HepG2 (cell line): ENCODE data around the gene OST4. TPM values are rescaled to one million over a fixed set of nuclear protein-coding genes. Genes with fewer than 3 reads are reported as not detected.

ENCODE experiments used
- CEBPG ChIP-seq: IDR thresholded peaks from 2 replicates; pipeline ENCODE4 v1.6.1; 2016
- DR1 ChIP-seq: sonication (generic); formaldehyde crosslinking; IDR thresholded peaks from 2 replicates; pipeline ENCODE4 v1.8.0; 2021; ENCODE audit warnings: mild to moderate bottlenecking, missing genetic modification reagents, inconsistent platforms
- DZIP1 ChIP-seq: sonication (generic); formaldehyde crosslinking; IDR thresholded peaks from 2 replicates; pipeline ENCODE4 v1.5.0; 2020; ENCODE audit warnings: mild to moderate bottlenecking, missing genetic modification reagents
- E2F5 ChIP-seq: sonication (generic); formaldehyde crosslinking; conservative IDR thresholded peaks from 2 replicates; pipeline ENCODE4 v1.4.0; 2020; ENCODE audit warnings: missing genetic modification reagents
- HBP1 ChIP-seq: IDR thresholded peaks from 2 replicates; pipeline ENCODE4 v1.6.1; 2016; ENCODE audit warnings: low read depth, control low read depth
- MXI1 ChIP-seq: IDR thresholded peaks from 3 replicates; pipeline ENCODE4 v1.6.1; 2012; ENCODE audit warnings: low read depth, low read length, inconsistent platforms, borderline replicate concordance
- MYNN ChIP-seq: sonication (generic); formaldehyde crosslinking; IDR thresholded peaks from 2 replicates; pipeline ENCODE4 v1.4.0; 2020; ENCODE audit warnings: mild to moderate bottlenecking, low read depth, missing genetic modification reagents
- NR2F6 ChIP-seq, 2 experiments: IDR thresholded peaks; 2 replicates each; pipeline ENCODE4 v1.6.1; 2016; ENCODE audit warnings: antibody characterized with exemption in 1 of 2, mild to moderate bottlenecking in 1 of 2
- POGZ ChIP-seq: sonication (generic); formaldehyde crosslinking; IDR thresholded peaks from 2 replicates; pipeline ENCODE4 v1.4.0; 2020; ENCODE audit warnings: mild to moderate bottlenecking, missing genetic modification reagents
- SMC3 ChIP-seq: IDR thresholded peaks from 2 replicates; pipeline ENCODE4 v1.6.1; 2011; ENCODE audit warnings: low read length, improper control_type of control experiment
- SNAPC5 ChIP-seq: sonication (generic); formaldehyde crosslinking; IDR thresholded peaks from 2 replicates; pipeline ENCODE4 v1.8.1; 2023; ENCODE audit warnings: mild to moderate bottlenecking, missing genetic modification reagents, borderline replicate concordance
- SP4 ChIP-seq: sonication (generic); formaldehyde crosslinking; IDR thresholded peaks from 2 replicates; pipeline ENCODE4 v1.8.1; 2023; ENCODE audit warnings: mild to moderate bottlenecking, missing genetic modification reagents
- THAP8 ChIP-seq: sonication (generic); formaldehyde crosslinking; IDR thresholded peaks from 2 replicates; pipeline ENCODE4 v1.5.1; 2020; ENCODE audit warnings: missing genetic modification reagents, mild to moderate bottlenecking, borderline replicate concordance
- TSC22D2 ChIP-seq: sonication (generic); formaldehyde crosslinking; IDR thresholded peaks from 2 replicates; pipeline ENCODE4 v1.5.1; 2020; ENCODE audit warnings: missing genetic modification reagents, mild to moderate bottlenecking, borderline replicate concordance
- ZBTB8A ChIP-seq: sonication (generic); formaldehyde crosslinking; IDR thresholded peaks from 2 replicates; pipeline ENCODE4 v1.4.0; 2020; ENCODE audit warnings: mild to moderate bottlenecking, low read depth, missing genetic modification reagents, borderline replicate concordance
- ZNF260 ChIP-seq: sonication (generic); formaldehyde crosslinking; IDR thresholded peaks from 2 replicates; pipeline ENCODE4 v1.4.0; 2020; ENCODE audit warnings: missing genetic modification reagents, low read depth, mild to moderate bottlenecking, borderline replicate concordance
- ZNF510 ChIP-seq: sonication (generic); formaldehyde crosslinking; IDR thresholded peaks from 2 replicates; pipeline ENCODE4 v1.4.0; 2020; ENCODE audit warnings: low read depth, mild to moderate bottlenecking, missing genetic modification reagents
- ZNF878 ChIP-seq: sonication (generic); formaldehyde crosslinking; IDR thresholded peaks from 2 replicates; pipeline ENCODE4 v1.8.1; 2023; ENCODE audit warnings: mild to moderate bottlenecking, missing genetic modification reagents, moderate library complexity
- ZSCAN21 ChIP-seq: sonication (generic); formaldehyde crosslinking; IDR thresholded peaks from 2 replicates; pipeline ENCODE4 v1.8.0; 2022; ENCODE audit warnings: mild to moderate bottlenecking, missing genetic modification reagents, moderate library complexity, borderline replicate concordance
- polyA plus RNA-seq, 8 experiments: library from polyadenylated mRNA; depleted of rRNA in 3 of 8; stranded (reverse) in 7 of 8; unstranded in 1 of 8; fragments of >200 nt; fragmentation: Illumina TruSeq in 4 of 8; extraction: Trizol in 4 of 8; gene quantifications; 2 replicates each; pipeline versions ENCODE4 v1.2.1 to v1.2.3, GENCODE V29; 2011 to 2016; ENCODE audit warnings: low read depth in 4 of 8, missing spikeins in 1 of 8, mixed read lengths in 1 of 8; ENCODE audit not compliant: insufficient read depth in 1 of 8
- total RNA-seq, 5 experiments: library from RNA; depleted of rRNA; stranded (reverse); fragments of >200 nt; fragmentation: Illumina TruSeq; extraction: Trizol; gene quantifications; 2 replicates each; pipeline ENCODE4 v1.2.3, GENCODE V29; 2016; ENCODE audit warnings: low read depth in 1 of 5

Gene OST4
- total and polyA plus RNA-seq, 2 of the 13 experiments (the other 11 are each of a cell fraction or from before 2014, with no cell fraction given): 498 to 584 TPM

GRCh38 chr2:27049422-27050280 lies 21.8 kb downstream of the OST4 start (continued):
- TF ChIP-seq E2F5 (peak; percentile 11; the same call in 1 of the 2 replicates), TSC22D2 (CRISPR knock-in tag) (peak; percentile 88; the same call in 1 of the 2 replicates), HBP1 (CRISPR knock-in tag) (no peak), ZNF510 (CRISPR knock-in tag) (peak; percentile 65; the same call in 1 of the 2 replicates), NR2F6 (IDR thresholded peaks at IDR 0.05) (no peak; the same call in 1 of the 2 replicates), NR2F6 (CRISPR knock-in tag; IDR thresholded peaks at IDR 0.05) (peak; percentile 20; the same call in 1 of the 2 replicates), THAP8 (CRISPR knock-in tag) (0 out of 2 replicates have a peak, but pooled peaks have one; percentile 7), ZSCAN21 (peak; percentile 9; the same call in 1 of the 2 replicates), DZIP1 (CRISPR knock-in tag) (peak; percentile 60), DR1 (CRISPR knock-in tag) (0 out of 2 replicates have a peak, but pooled peaks have one; percentile 58), ZNF878 (0 out of 2 replicates have a peak, but pooled peaks have one; percentile 7), MYNN (CRISPR knock-in tag) (0 out of 2 replicates have a peak, but pooled peaks have one; percentile 49), SMC3 (no peak), POGZ (peak; percentile 4; the same call in 1 of the 2 replicates), MXI1 (peak; percentile 37; the same call in 1 of the 3 replicates), SNAPC5 (0 out of 2 replicates have a peak, but pooled peaks have one; percentile 12), CEBPG (CRISPR knock-in tag) (no peak), ZBTB8A (0 out of 2 replicates have a peak, but pooled peaks have one; percentile 11), SP4 (CRISPR knock-in tag) (peak; percentile 79; the same call in 1 of the 2 replicates), ZNF260 (CRISPR knock-in tag) (no peak)
